ENCODE data around the gene TSPYL1.
"Not testable (repeated sequence)": the region's sequence is repeated elsewhere in the genome, so short reads cannot be mapped to it uniquely, and the experiment has no call there.

The TSPYL1 gene

DNA sequence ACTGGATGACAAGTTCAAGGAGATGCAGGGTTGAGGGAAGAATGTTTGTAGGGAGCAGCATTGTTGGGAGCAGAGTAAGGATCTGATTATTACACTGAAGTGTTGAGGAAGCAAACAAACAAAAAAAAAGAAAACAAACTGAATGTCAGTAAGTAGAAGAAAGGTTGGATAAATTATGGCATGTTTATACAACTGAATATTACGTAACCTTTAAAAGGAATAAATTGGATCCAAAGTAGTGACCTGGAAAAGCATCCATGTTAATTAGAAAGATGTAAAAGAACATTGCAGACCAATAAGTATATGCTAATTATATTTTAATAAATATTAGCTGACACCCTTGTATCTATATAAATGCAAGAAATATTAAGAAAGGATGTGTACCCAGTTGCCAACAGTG, 12.8 kb upstream of the TSPYL1 start:
- DNase-seq: no peak

DNA sequence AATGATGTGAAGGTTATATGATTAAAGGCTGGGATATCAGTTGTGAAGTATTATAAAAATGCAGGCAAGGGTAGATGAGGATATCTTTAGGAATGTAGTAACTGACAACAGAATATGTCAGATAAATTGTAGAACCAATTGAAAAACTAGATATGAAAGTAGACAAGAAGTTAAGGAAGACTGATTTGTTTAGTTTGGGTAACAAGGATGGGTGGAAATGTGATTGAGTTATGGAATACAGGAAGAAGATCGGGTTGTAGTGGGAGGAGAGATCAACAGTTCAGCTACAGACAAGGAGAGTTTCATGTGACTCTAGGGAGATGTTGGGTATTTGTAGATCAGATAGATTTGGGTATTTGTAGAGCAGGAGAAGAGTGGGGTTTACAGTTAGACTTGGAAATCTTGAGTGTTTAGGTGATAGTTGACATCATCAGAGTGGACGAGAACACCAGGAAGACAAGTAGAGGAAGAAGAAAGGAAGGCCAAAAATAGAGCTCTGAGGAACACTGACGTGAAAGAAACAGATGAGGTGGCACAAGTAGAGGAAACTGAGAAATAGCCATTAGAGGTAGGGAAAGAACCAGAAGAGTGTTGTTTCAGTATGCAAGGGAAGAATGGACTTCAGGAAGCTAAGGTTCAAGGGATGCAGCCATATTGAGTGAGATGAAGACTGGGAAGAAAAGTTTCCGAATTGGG, 12.1 kb upstream of the TSPYL1 start:
- DNase-seq: peak; percentile 9

DNA sequence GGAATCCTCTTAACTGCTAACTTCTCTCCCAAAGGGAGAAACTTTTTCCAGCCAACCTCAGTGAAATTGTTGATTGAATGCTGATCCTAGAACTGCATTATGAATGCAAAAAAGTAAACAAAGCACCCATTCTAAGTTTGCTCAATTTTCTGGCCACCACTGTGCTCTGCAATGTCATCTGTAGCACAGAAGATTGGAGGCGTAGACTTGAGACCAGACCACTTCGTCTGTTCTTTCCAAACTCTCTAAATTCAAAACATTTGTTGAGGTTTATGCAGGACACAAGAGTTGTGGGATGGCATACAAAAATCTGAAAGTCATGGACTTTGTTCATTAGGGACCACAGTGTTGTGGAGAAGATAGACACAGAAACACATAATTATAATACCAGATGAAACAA, 11.1 kb upstream of the TSPYL1 start:
- no peak for DNase-seq

DNA sequence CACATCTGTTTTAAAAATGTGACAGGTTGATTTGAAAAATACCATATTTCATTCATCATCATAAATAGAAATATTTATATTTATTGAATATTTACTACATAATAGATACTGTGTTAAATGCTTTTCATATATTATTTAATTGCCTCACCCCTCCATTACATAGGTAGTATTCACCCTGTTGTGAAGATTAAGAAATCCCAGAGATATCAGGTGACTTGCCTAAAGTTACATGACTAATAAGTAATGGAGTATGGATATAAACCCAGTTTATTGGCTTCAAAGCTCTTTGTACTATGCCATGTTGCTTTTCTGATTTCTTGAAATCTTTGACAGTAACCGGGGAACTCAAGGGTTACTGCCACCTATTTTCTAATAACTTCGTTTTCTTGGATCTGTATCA, 10.1 kb upstream of the TSPYL1 start:
- no peak for DNase-seq

DNA sequence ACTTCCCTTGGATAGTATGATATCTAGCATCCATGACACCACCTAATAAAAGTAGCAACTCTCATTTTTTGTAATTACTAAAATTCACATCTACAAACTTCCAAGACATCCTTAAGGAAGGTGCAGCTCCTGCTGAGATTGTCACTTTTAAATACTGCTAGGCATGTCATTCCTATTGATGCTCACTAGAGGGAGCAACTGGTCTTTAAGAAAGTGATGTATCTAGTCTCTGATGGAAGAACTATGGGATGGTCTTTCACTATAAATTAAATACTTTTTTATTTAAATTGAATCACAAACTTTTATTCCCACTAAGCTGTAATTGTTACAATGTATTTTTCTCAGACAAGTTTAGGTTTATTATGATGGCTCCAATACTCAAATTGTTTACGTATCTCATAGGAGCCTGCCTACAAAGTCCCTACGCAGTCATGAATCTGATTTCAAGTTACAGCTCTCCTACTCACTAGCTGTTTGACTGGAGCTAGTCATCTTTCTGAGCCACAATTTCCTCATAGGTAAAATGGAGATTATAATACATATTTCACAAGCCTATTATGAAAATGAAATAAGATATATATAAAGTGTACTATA, 8.1 kb upstream of the TSPYL1 start:
- DNase-seq: peak; percentile 57

DNA sequence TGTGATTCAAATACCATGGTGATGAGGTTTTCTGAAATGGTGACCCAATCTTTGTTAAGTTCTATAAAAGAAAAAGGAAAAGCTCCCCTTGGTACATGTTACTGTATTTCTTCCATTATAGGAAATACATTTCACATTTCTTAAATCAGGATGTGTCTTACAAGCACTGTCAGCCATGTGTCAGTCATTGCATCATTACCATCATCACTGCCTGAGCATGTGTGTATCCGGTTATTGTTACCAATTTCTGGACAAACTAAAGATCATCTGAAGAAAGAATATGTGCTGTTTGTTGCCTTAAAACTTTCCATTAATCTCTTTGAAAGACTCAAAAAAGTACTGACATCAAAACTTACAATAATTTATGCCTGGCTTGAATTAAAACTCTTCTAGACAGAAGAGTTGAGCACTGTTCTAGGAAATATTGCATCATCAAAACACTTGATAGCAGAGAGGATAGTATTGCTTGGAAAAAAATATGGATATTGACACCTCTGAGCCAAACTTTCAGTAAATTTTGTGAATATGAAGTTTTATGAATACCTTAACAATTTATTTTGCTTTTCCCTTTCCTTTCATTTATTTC, 7.1 kb upstream of the TSPYL1 start:
- DNase-seq: no peak

DNA sequence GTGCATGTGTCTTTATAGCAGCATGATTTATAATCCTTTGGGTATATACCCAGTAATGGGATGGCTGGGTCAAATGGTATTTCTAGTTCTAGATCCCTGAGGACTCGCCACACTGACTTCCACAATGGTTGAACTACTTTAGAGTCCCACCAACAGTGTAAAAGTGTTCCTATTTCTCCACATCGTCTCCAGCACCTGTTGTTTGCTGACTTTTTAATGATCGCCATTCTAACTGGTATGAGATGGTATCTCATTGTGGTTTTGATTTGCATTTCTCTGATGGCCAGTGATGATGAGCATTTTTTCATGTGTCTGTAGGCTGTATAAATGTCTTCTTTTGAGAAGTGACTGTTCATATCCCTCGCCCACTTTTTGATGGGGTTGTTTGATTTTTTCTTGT, 5.3 kb upstream of the TSPYL1 start:
- DNase-seq: not testable (repeated sequence)

DNA sequence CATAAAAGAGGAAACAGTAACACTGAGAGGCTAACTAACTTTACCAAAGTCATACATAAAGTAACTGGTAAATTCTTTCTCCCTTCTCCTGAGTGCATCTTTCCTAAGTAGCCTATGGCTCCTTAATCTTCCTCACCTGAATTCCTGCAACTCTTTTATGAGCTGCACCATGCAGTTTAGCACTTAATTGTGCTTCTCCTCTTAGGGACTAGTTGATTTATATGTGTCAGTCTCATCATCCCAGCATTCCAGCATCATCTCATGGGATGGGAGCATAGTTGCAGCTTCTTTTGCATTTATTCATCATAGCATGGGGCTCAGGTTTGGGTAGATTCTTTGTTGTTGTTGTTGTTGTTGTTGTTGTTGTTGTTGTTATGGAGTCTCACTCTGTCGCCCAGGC, 3.5 kb upstream of the TSPYL1 start:
- no peak for DNase-seq

DNA sequence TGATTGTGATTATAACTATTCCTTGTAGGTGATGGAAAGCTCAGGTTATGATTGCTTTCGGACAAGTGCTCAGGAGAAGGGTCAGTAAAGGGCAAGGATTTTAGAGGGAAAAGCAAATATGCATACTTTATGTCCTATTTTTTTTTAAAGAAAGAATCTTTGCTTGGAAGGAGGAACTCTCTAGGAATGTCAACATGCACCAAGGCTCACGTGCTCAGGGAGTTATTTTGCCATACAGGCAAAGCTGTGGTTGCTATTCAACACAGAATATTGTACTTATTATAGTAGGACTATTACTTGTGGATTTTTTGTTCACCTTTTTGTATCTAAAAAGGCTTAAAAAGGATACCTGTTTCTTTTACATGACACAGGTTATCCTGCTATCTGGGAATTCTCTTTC, 3.0 kb upstream of the TSPYL1 start:
- no peak for DNase-seq

DNA sequence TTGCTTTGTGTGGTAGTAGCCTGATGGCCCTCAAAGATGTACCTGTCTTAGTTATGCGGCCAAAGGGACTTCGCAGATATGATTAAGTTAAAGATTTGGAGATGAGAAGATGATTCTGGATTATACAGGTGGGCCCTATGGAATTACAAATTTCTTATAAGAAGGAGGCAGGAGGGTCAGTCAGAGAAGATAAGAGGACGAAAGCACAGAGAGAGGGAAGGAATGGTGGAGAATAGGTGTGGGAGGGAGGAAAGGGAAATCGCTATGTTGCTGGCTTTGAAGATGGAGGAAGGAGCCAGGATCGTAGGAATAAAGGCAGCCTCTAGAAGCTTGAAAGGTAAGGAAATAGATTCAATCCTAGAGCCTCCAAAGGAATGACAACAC, 1.2 kb upstream of the TSPYL1 start:
- no peak for DNase-seq

DNA sequence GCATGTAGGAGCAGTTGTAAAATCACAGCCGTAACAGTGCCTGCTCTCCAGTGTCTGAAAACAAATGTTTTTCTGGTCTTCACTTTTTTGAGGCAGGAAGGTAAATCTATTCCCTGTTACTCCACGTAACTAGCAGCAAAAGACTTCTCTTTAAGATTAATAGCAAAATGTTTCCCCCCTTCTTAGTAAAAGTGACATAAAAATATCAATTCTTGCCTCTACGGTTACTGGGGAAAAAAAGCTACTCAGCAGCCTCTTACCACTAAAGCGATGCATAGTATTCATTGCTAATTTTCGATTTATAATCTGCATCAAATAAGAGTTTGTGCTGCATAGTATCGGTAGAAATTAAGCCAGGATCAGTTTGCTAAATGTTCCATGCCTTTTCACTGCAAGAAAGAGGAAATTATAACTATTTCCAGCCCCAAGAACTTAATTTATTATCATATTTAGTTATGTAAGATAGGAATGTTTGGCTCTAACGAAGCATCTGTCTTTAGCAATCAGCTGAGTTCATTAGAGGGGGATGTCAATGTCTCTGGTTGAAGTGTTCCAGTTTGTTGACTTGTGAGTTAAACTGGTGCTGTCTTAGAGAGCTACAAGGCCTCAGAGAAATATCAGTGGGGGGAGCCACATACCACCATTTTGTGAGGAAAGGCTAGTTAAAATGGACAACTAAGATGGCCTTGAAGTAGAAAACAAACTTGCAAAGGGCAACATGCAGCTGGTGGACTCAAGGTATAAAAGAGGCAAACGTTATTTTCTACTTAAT, 617 bp upstream of the TSPYL1 start:
- peak; percentile 11 for DNase-seq

DNA sequence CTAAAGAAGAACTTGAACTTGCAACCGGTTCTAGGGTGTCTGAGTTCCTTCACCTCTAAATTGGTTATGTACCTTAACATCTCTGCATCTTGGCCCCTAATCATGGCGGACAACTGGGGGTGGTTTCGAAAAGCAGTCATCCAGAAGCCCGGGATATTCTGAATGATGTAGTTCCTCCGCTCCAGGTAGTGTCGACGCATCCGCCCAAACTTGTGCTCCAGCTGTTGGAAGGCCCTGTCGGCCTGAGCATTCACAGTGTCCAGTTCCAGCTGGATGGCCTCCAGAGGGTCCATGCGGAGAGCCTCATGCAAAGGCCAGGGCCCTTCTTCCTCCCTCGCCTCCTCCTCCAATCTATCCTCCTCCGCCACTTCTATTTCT, 887 bp downstream of the TSPYL1 start:
- no peak for DNase-seq

DNA sequence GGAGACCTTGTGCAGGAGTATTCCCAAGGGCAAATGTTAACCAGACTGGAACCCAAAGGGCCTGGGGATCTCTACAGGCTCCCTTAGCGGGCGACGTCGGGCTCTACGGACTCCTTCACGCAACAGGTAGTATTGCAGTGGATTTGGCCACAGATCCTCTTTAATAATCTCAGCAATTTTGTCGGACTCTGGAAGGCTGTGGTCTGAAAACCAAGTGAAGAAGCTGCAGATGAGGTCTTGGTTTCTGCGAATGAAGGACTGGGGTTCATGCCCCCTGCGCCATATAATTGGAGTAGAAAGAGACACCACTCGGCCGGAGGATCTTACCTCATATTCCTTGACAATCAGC, 1.3 kb downstream of the TSPYL1 start:
- no peak for DNase-seq

DNA sequence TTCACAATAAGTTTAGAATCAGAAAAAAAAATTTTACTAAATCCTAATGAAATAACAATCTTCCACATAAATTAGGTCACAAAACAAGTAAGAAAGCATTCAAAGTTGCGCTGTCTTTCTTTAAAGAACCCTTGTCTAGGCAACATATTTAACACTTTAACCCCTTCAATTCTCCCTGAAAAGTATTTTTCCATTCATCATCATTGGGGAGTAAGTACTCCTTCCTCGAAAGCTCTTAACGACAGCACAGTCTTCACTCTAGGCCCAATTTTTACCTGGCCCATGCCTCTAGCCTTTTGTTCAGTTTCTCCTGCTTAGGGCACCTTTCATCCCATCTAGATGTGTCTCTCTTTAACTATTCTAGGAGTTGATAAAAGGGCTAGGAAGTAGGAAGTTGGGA, 2.6 kb downstream of the TSPYL1 start:
- no peak for DNase-seq

DNA sequence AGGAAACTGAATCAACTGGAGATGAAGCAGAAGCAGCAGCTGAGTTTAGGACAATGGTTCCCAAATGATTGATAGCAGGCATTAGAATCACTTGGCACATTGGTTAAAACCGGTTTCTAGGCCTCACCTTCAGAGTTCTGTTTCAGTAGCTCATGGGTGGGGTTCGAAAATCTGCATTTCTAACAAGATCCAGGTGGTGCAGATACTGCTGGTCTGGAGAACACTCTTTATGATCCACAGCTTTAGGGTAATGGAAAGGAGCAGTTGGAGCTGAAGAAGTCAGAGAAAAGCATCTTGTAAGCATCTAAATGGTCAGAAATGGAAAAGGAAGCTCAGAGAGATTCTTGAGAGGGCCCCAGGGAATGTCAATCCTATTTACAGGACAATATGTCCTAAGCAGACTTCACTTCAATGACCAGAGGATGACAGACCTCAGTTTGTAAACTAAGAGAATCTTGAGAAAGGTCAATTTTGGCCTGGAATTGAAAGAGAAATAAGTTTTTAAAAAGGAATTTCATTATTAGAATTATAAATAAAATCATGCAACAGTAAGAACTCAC, 8.5 kb downstream of the TSPYL1 start:
- DNase-seq: no peak

DNA sequence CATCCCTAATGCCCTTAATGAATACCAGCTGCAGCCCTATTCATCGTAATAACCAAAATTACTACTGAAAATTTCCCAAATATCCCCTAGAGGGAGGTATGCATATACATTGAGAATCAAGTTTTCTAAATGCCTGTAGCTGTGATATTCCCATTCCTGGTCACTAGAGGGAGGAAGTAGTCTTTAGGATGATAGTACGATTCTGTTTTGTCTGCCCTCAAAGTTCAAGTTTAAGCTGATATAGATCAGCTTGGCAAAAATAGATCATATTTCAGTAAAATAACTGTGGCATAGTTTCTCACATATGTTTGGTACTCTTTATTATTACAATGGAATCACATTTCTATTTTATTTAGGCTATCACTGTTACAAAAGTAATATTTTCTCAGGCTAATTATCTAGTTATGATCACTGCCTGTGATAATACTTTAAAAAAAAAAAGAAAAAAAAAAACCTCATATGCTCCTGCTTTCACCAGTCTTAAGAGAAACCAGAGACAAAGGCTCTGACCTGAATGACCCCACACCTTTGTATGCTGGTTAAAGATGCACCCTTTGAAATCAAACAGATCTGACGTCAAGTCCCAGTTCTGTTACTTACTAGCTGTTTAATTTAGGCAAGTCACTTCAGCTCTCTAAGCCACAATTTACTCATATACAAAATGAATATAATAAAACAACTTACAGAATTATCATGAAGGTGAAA, 11.0 kb downstream of the TSPYL1 start:
- peak; percentile 90 for DNase-seq

DNA sequence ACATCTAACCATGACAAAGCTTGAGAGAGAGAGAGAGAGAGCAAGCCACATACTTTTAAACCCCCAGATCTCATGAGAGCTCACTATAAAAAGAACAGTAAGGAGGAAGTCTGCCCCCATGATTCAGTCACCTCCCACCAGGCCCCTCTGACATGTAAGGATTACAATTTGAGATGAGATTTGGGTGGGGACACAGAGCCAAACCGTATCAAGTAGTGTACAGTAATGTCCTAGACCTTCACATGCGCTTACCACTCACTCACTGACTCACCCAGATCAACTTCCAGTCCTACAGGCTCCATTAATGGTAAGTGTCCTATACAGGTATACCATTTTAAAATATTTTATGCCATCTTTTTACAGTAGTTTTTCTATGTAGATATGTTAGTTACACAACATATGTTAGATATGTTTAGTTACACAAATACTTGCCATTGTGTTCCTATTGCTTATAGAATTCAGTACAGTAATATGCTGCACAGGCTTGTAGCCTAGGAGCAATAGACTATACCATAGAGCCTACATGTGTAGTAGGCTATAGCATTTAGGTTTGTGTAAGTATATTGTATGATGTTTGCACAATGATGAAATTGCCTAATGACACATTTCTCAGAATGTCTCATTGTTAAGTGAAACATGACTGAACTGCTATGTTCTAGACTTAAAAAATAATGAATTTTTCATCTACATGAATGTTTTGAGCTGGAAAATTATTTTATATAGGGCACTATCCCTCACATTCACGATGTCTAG, 11.7 kb downstream of the TSPYL1 start:
- peak; percentile 21 for DNase-seq

DNA sequence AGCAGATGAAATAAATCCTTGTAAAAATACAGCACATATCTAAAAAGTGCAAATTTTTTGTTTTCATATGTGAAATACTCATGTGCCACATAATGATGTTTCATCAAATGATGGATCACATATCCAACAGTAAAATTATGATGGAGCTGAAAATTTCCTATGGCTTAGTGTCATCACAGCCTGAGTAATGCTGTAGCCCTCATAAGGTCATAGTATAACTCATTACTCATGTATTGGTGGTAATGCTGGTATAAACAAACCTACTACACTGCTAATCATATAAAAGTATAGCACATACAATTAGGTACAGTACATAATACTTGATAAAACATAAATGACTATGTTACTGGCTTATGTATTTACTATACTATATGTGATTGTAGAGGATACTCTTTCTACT, 12.9 kb downstream of the TSPYL1 start:
- DNase-seq: peak; percentile 54

DNA sequence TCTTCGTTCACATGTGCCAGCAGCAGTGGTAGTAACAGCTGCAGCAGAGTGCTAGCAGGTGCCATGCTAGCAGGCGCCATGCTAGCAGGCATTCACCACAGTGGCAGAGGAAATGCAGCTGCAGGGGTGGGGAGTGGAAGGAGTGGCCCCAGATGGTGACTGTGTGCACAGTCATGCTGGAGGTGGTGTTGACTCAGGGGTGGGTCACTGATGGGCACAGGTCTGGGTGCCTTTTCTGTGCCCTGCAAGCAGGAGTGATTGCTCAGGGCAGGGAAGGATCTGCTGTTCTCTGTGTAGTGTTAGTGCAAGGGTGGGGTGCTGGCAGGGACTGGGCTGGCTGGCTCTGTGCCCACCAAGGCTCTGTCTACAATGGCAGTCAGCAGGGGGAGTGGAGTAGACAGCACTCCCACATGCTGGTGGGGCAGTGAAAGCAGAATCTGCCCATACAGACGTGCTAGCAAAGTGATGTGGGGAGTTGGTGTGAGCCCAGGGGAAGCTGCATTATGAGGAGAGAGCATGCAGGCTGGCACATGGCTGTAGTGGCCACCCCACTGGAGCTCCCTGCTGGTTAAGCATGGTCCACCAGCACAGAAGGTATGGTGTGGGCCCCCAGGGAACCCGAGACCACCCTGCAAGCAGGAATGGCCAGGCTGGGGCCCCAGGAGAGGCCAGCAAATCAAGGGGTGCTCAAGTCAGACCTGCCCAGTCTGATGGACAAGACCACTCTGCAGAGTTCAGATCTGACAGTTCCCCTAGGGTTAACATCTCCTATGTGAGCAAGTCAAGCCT, 14.5 kb downstream of the TSPYL1 start:
- no peak for DNase-seq

DNA sequence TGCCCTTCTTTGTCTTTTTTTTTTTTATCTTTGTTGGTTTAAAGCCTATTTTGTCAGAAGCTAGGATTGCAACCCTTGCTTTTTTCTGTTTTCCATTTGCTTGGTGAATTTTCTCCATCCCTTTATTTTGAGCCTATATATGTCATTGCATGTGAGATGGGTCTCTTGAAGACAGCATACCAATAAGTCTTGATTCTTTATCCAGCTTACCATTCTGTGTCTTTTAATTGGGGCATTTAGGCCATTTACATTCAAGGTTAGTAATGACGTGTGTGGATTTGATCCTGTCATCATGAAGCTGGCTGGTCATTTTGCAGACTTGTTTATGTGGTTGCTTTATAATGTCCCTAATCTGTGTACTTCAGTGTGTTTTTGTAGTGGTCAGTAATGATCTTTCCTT, 16.4 kb downstream of the TSPYL1 start:
- no peak for DNase-seq

DNA sequence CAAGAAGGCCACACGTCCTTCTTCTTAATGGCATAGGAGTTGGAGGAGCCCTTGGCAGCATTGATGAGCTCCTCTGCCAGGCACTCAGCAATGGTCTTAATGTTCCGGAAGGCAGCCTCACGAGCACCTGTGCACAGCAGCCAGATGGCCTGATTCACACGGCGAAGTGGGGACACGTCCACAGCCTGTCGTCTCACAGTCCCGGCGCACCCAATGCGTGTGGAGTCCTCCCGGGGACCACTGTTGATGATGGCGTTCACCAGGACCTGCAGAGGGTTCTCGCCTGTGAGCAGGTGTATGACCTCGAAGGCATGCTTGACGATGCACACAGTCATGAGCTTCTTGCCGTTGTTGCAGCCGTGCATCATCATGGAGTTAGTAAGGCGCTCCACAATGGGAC, 21.2 kb downstream of the TSPYL1 start:
- DNase-seq: no peak

DNA sequence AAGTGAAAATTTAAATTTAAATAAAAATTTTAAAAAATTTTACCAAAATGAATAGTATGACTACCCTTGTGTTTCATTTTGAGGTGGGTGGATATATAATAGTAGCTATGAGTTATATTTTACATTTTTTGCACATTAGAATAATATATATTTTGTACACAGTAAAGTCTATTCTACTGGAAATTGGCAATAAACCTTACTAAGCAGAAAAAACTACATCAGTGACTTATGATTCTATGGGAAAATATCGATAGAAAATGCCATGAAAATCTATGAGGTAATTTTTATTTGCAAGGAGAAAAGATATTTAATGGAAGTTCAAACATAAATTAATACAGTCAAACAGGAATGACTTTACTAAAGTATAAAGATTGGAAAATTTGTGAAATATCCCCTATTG, 23.0 kb downstream of the TSPYL1 start:
- DNase-seq: no peak

Data from fibroblast of skin of right quadriceps (primary cell).